ENCODE results near the gene KIAA0930. TPM values are rescaled to one million over a fixed set of nuclear protein-coding genes. Genes with fewer than 3 reads are reported as not detected.
A peak's percentile ranks its signal among the peaks of the same experiment; 100 is the strongest.
"Not testable (repeated sequence)": the region's sequence is repeated elsewhere in the genome, so short reads cannot be mapped to it uniquely, and the experiment has no call there.

Gene KIAA0930
- total RNA-seq, 3 donors from 2014 or later: 29.4 to 45.3 (median 35.1) TPM

- Histone ChIP-seq H3K9me3 (no peaks in the 10 kb centered on the region), H3K27ac (no peak overlapping the region), H3K4me3 (no peak overlapping the region), H3K36me3 (no peaks in the 10 kb centered on the region), H3K27me3 (no peaks in the 10 kb centered on the region), H3K4me1 (no peaks in the 10 kb centered on the region)
- intact Hi-C loops (cut with DNase I; ENCODE audit: low total_unique reads): no loop called here
- TF ChIP-seq POLR2A (IDR thresholded peaks at IDR 0.05): no peak
- TF ChIP-seq POLR2AphosphoS5 (IDR thresholded peaks at IDR 0.05): no peak
- no peak for TF ChIP-seq CTCF (IDR thresholded peaks at IDR 0.05)
- no peak for DNase-seq (ENCODE audit: low spot score in 2 of 2)
Observed at GRCh38 chr22:45281010-45281409, 40.3 kb upstream of the KIAA0930 start.

GRCh38 chr22:45280587-45280980 is 39.9 kb upstream of the KIAA0930 start:
- H3K9me3 ChIP-seq: no peaks in the 10 kb centered on the region
- DNase-seq (ENCODE audit: low spot score in 2 of 2): no peak
- intact Hi-C loops (cut with DNase I; ENCODE audit: low total_unique reads): no loop called here
- H3K36me3 ChIP-seq: no peaks in the 10 kb centered on the region
- H3K27ac ChIP-seq: peak overlapping the region; percentile 52 to 80
- no peak overlapping the region for H3K4me3 ChIP-seq
- H3K27me3 ChIP-seq: no peaks in the 10 kb centered on the region
- no peaks in the 10 kb centered on the region for H3K4me1 ChIP-seq
- peak in 1 of 3 donors; percentile 24 for TF ChIP-seq CTCF (IDR thresholded peaks at IDR 0.05)
- TF ChIP-seq POLR2AphosphoS5 (IDR thresholded peaks at IDR 0.05): no peak

GRCh38 chr22:45278125-45278524 is 37.4 kb upstream of the KIAA0930 start:
- Histone ChIP-seq H3K27ac (no peak overlapping the region), H3K4me1 (no peaks in the 10 kb centered on the region), H3K4me3 (no peak overlapping the region), H3K27me3 (no peaks in the 10 kb centered on the region), H3K36me3 (no peaks in the 10 kb centered on the region), H3K9me3 (no peaks in the 10 kb centered on the region)
- intact Hi-C loops (cut with DNase I; ENCODE audit: low total_unique reads): no loop called here
- DNase-seq (ENCODE audit: low spot score in 2 of 2): no peak
- TF ChIP-seq POLR2A (IDR thresholded peaks at IDR 0.05) (no peak), POLR2AphosphoS5 (IDR thresholded peaks at IDR 0.05) (no peak), CTCF (IDR thresholded peaks at IDR 0.05) (no peak)

- not testable (repeated sequence) for H3K4me3 ChIP-seq
Observed at GRCh38 chr22:45277720-45278119, 37.0 kb upstream of the KIAA0930 start.

GRCh38 chr22:45276507-45277105 is 35.9 kb upstream of the KIAA0930 start:
- Histone ChIP-seq H3K9me3 (no peaks in the 10 kb centered on the region), H3K4me3 (no peak overlapping the region), H3K4me1 (no peaks in the 10 kb centered on the region), H3K27me3 (no peaks in the 10 kb centered on the region), H3K36me3 (no peaks in the 10 kb centered on the region), H3K27ac (no peak overlapping the region)
- no peak for DNase-seq (ENCODE audit: low spot score in 2 of 2)
- TF ChIP-seq CTCF (IDR thresholded peaks at IDR 0.05) (no peak), POLR2AphosphoS5 (IDR thresholded peaks at IDR 0.05) (no peak), POLR2A (IDR thresholded peaks at IDR 0.05) (no peak)
- intact Hi-C loops (cut with DNase I; ENCODE audit: low total_unique reads): no loop called here

More at GRCh38 chr22:45277720-45278119, 37.0 kb upstream of the KIAA0930 start:
- intact Hi-C loops (cut with DNase I; ENCODE audit: low total_unique reads); H3K4me1 ChIP-seq; H3K36me3 ChIP-seq; H3K27me3 ChIP-seq; H3K27ac ChIP-seq; DNase-seq (ENCODE audit: low spot score in 2 of 2); H3K9me3 ChIP-seq: not testable (repeated sequence)

All from breast epithelium (tissue), 4 donors.